Fibroblast of pulmonary artery (primary cell): Measurements from ENCODE around the gene SFXN3.
A peak's percentile ranks its signal among the peaks of the same experiment; 100 is the strongest.

ENCODE experiments used
- DNase-seq: peaks from one replicate; pipeline ENCODE4 v3.0.0-alpha.2; 2010; ENCODE audit warnings: low read depth
- H3K4me3 ChIP-seq: replicated peaks from 2 replicates; pipeline ENCODE4 v1.5.1; 2011; ENCODE audit warnings: low read depth, mild to moderate bottlenecking, control low read depth, low read length, moderate library complexity
- TF ChIP-seq, protein P1 (sequence below): IDR thresholded peaks from 2 replicates; pipeline ENCODE4 v1.5.1; 2011; ENCODE audit warnings: mild to moderate bottlenecking, control low read depth, low read length, inconsistent platforms; ENCODE audit errors: missing control alignments

The SFXN3 gene

GRCh38 chr10:100986952-100987684, 43.9 kb upstream of the SFXN3 start, which contains the start of the genes MRPL43 and TWNK:
MRPL43 (minus strand) TSS chr10:100987497; CDS start chr10:100987443, 54 bp downstream.
TWNK (plus strand) TSS chr10:100987543; CDS start chr10:100988211, 668 bp downstream.
- H3K4me3 ChIP-seq, result peak within 1 kb of the TSS; percentile 98
- TF ChIP-seq, protein P1, sequence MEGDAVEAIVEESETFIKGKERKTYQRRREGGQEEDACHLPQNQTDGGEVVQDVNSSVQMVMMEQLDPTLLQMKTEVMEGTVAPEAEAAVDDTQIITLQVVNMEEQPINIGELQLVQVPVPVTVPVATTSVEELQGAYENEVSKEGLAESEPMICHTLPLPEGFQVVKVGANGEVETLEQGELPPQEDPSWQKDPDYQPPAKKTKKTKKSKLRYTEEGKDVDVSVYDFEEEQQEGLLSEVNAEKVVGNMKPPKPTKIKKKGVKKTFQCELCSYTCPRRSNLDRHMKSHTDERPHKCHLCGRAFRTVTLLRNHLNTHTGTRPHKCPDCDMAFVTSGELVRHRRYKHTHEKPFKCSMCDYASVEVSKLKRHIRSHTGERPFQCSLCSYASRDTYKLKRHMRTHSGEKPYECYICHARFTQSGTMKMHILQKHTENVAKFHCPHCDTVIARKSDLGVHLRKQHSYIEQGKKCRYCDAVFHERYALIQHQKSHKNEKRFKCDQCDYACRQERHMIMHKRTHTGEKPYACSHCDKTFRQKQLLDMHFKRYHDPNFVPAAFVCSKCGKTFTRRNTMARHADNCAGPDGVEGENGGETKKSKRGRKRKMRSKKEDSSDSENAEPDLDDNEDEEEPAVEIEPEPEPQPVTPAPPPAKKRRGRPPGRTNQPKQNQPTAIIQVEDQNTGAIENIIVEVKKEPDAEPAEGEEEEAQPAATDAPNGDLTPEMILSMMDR, result no peak
- DNase-seq, result peak; percentile 74

DNA sequence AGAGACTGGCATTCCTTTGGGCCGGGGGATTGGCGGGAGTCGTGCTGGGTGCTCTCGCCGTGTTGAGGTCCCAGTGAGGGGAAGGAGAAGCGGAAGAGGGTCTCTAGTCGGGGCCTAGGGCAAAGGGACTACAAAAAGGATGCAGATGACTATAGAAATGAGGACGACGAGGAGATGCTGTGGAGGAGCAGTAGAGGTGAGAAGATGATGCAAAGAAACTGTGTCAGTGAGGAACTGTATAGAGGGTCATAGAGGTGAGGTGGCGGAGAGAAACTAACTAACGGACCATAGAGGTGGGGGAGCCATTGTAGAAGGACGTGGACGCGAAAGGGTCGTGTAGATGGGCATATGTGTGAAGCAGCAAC, 43.4 kb upstream of the SFXN3 start:
- peak overlapping the region; percentile 98 for H3K4me3 ChIP-seq
- DNase-seq, result no peak
- TF ChIP-seq, protein P1, result no peak

DNA sequence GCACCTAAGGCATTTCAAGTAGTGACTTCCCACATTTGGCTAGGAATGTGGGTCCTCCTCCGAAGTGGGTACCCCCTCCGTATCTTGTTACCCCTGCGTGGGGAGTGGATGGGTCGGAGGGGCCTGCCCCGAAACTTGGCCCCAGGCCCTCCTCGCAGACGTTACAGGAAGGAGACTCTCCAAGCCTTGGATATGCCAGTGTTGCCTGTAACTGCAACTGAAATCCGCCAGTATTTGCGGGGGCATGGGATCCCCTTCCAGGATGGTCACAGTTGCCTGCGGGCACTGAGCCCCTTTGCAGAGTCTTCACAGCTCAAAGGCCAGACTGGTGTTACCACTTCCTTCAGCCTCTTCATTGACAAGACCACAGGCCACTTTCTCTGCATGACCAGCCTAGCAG, 42.9 kb upstream of the SFXN3 start:
- H3K4me3 ChIP-seq, result peak overlapping the region; percentile 98
- TF ChIP-seq, protein P1, result no peak
- no peak for DNase-seq

GRCh38 chr10:100989088-100989487, 41.9 kb upstream of the SFXN3 start:
- TF ChIP-seq, protein P1, result no peak
- no peak for DNase-seq
- H3K4me3 ChIP-seq, result no peak overlapping the region

DNA sequence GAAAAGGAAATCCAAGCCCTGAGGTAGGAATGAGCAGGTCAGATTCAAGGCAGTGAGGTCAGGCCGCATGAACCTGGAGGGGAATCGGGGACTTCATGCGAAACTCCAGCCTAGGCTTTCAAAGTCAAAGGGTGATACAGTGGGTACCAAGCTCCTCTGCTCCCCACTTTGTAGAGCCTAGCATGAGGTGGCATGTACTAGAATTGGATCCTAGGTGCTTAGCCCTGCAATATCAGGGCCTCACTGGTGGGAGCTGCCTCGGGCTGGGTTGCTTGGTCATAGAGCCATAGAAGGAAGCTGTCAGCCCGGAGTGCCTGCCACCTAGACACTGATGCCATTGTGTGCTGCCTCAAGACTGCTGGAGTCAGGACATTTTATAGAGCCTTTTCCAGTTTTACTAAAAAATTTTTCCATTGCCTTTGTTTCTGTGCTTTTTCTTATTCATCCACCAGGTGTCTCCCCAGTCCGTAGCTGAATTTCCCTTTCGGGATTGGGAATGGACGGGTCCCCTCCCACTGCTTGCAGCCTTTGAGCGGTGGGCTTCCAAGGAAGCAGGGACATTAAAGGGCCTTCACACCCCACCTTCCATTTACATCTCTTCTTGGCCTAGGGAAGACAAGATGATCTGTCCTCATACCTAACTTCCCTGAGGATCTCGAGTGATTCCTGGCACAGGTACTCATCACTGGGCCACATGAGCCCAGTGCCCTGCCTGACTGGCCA, 36.9 kb upstream of the SFXN3 start:
- no peak overlapping the region for H3K4me3 ChIP-seq
- TF ChIP-seq, protein P1, result peak; percentile 73
- peak; percentile 61 for DNase-seq

- H3K4me3 ChIP-seq, result no peak overlapping the region
- TF ChIP-seq, protein P1, result no peak
- no peak for DNase-seq
These were observed 35.9 kb upstream of the SFXN3 start for GRCh38 chr10:100995181-100995580.
